Activated naive CD4-positive, alpha-beta T cell treated with Interleukin-2 at 50 U/mL for 16 hours (primary cell): Measurements from ENCODE around the gene CTTNBP2.

ENCODE experiments used
- DNase-seq: peaks from one replicate; pipeline ENCODE4 v3.0.0-alpha.2; 2020

The CTTNBP2 gene

GRCh38 chr7:117784315-117784714 lies 88.9 kb downstream of the CTTNBP2 start:
- DNase-seq = no peak

DNA sequence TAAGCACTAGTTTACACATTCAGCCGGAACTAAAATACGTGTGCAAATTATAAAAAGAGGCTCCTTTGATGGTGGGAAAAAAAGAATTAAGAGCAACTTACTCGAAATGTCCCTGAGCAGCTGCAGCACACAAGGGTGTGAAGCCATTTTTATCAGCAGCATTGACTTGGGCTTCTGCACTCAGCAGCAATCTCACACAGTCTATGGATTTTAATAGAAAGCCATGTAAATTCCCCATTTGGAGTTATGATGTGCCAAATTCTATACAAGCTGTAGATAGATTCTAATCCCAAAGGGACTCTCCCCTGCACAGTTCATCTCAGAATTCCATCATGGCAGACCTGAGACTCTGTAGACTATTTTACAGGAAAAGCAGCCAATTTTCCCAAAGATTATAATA lies 90.5 kb downstream of the CTTNBP2 start:
- no peak for DNase-seq

GRCh38 chr7:117781707-117782106 lies 91.5 kb downstream of the CTTNBP2 start:
- no peak for DNase-seq

GRCh38 chr7:117780832-117781231 lies 92.4 kb downstream of the CTTNBP2 start:
- no peak for DNase-seq

DNA sequence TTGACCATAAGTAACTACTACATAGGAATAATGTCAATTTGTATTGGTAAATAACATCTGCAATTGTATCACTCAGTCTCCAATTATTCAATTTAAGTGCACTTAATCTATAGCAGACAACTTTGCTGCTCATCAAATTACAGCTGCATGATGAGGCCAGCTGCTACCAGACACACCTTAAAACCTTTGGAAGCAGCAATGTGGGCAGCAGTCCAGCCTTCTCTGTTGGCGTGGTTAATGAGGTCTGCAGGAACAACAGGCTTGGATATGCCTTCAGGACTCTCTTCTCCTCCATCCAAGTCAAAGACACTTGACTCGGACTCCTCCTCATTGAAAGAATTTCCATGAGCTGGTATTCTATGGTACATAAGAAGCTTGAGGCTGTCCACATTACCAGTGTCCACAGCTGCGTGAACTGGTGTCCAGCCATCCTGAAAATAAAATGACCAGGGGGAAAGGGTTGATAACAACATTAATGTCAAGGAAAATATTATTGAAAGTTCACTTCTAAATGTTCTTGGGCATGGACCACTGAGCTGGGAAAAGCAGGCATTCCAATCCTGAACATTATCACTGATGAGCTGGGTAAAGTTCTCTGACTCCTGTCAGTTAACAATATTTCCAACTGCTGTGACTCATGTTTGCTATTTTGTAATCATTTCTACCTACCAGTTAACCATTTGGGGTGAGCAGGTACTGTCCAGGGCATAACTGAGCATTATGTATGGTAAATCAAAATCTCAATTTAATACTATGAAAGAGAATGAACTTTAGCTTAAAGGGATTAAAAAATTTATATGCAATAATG lies 95.7 kb downstream of the CTTNBP2 start:
- no peak for DNase-seq

DNA sequence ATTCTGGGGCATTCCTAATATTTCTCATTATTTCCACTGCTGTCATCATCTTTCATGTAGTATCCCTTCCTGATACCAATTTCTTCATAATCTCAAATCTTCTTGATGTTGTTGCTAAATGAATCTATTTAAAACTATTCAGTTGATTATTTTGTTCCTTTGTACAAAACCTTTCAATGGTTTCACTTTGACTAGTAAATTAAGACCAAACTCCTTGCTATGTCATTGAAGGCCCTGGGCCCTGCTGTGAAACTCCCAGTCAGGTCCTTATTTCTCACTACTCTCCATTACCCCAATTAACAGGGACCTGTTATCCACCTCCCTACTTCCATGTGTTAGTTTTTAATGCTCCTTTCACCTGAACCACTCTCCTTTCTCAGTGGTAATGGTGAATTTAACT lies 97.0 kb downstream of the CTTNBP2 start:
- no peak for DNase-seq

DNA sequence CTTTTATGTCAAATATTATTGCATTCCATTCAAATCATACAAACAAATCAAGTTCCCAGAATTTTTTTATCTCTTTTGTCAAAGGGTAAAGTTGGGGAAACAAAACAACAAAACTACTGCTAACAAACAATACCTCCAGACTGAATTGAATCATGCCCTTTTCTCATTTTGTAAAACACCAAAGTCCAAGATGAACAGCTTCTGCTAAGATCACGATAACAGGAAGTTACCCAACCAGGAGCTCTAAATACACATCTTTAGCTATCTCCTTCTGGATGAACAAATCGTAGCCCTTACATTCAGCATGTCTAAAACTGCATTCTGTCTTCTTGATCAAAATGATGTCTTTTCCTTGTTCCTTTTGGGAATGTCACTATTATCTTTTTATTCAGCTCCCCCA lies 97.4 kb downstream of the CTTNBP2 start:
- DNase-seq = no peak

GRCh38 chr7:117774943-117775342 lies 98.3 kb downstream of the CTTNBP2 start:
- no peak for DNase-seq

DNA sequence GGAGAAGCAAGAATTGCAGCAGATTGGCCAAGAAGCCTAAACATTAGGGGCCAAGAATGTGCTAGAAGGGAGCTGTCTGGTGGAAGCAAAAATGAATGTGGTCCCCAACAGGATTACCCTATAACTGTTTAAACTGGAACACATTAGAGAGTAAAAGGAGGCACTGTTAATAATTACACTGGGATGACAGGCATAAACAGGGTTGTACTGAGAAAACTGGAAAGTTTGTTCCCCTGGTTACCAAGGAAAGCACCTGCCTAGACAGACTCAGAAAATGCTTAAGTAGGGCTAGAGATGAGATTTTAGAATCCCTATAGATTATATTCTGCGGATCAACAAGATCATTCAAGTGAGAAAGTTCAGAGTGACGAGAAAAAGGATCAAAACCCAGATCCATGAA lies 100.8 kb downstream of the CTTNBP2 start:
- DNase-seq = no peak

DNA sequence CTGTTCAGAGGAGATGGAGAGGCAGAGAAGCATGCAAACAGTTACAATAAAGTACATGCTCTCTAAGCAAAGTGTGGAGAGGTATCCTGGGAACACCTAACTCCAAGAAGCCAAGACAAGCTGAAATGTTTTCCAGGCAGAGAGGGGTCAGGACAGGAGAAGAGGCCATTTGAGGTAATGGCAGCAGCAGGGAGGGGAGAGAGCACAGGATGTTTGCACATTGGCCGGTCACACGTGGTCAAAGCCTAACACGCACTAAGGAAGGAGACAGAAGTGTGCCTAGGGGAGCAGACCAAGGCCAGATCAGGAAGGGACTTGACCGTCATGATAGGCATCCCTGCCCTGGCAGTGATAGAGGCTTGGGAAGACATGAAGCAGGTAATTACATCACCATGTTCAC lies 101.5 kb downstream of the CTTNBP2 start:
- no peak for DNase-seq

DNA sequence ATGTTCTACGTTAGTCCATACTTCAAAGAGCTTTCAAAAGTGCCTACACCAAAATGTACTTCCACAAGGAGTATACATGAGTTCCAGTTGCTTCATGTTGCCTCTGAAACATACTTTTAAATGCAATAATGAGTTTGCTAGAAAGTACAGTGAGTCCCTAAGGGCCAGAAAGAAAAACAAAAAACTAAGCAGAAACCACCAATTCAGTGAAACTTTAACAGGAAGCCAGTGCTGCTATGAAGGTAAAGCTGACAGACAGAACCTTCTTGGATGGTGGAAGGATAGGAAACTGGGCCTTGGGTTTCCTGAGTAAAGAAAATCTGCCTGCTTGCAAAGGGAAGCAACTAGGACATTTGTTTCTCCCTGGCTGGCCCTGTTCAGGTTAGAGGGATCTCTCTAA lies 104.2 kb downstream of the CTTNBP2 start:
- DNase-seq = no peak

DNA sequence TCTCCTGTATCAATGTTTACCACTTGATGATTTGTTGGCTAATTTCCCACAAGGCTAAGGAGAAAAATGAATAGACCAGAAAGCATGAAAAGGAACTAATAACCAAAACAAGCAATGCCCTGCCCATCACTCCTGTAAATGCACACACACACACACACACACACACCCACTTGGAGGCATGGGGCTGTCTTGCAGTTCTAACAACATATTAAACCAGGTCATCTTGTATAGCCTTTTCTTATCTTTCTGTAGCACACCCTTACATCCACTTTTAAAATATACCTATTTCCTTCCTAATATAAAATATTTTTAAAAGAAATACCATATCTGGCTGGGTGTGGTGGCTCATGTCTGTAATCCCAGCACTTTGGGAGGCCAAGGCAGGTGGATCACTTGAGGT lies 105.3 kb downstream of the CTTNBP2 start:
- DNase-seq = no peak

GRCh38 chr7:117766913-117767312 lies 106.3 kb downstream of the CTTNBP2 start:
- DNase-seq = no peak

DNA sequence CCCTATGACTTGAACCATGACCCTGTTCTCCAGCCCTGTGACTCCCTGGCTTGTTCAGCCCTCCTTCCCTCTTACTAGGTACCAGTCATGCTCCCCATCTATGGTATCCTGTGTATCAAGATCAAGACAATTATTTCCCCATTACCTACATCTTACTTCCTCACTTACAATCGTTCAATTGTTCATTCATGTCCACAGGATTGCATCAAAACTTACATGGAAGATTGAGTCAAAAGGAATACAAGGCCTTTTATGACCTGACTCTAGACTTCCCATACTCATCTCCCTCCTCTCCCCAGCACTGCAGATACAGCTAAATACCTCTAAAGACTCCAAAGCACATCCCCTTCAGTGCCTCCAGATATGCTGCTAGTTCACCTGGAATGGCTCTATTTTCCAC lies 109.2 kb downstream of the CTTNBP2 start:
- no peak for DNase-seq

DNA sequence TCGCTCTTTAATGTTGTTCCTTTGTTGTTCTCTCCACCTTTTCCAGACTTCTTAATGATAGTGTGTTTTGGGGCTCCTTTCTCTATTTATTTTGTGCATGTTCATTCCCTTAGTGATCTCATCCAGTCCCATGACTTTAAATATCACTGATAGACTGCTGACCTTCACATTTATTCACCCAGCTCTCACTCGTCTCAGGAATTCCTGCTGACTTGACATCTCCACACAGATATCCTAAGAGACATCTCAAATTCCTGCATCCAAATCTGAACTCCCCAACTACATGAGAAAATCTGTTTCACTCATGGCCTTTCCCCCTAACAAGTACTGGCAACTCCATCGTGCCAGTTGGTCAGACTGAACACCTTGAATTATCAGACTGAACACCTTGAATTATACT lies 111.2 kb downstream of the CTTNBP2 start:
- DNase-seq = no peak

DNA sequence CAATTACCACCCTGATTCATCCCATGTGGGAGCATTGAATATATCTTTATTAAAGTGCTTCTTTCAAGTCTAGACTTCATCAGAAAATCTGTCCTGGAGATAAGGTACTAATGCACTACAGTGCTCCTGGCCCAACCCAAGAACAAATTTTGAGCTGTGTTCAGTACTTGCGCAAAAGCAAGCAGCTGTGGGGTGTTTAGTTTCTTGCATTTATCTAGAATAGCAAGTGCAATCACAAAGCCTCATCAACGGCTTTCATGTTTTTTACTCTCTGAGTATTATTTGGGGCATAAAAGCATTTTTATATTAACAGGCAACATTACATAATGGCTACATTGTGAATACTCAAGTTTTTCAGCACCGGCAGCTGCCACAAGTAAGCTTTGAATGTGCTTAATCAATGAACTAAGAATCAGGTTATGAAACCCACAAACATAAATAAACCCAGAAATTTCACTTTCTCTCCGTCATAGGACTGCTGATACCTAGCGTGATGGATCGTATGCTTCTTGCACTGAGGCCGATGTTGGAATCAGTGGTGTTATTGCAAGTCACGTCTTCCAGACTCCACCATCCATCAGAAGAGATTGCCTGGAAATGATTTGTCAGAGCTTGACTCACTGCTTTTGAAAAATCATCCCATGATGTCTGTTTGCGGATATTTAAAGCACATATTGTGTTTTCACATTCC lies 113.1 kb downstream of the CTTNBP2 start:
- DNase-seq = no peak

- DNase-seq = no peak
These were observed 115.8 kb downstream of the CTTNBP2 start for GRCh38 chr7:117757440-117757839.

- no peak for DNase-seq
These were observed 116.6 kb downstream of the CTTNBP2 start for GRCh38 chr7:117756586-117757085.

DNA sequence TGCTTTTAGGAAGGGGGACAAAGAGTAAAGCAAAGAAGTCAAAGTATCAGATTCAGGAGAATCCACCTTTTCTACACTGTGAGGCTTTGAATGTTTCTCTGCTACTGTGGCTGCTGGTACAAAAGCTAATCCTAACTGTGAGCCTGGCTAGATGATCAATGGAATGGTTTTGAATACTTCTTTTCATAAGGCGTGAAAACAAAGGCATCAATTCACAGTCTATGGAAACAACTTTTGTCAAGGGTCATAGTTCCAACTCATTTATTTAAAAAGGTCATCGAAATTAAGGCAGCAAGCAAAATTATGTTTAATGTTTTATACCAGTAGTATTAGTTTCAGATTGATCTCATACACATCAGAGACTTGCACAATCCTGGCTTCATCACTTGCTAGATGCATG lies 118.1 kb downstream of the CTTNBP2 start:
- no peak for DNase-seq

DNA sequence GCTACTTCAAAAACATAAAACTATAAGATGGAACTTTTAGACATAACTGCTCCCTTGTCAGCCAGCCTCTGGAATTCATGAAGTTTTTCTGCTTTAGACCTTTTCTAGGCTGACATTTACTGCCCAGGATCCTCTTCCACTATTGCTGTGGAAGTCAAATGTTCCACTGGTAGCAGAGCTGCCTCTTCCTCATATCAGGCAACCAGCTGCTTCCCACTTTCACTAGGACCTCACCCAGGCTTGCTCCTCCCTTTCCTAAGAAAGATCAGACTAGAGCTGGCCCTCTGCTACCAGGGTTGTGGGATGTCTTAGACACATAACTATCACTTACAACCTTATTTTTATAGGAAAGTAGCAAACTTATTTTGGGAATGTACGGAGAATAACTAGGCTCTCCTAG lies 121.5 kb downstream of the CTTNBP2 start:
- DNase-seq = no peak

DNA sequence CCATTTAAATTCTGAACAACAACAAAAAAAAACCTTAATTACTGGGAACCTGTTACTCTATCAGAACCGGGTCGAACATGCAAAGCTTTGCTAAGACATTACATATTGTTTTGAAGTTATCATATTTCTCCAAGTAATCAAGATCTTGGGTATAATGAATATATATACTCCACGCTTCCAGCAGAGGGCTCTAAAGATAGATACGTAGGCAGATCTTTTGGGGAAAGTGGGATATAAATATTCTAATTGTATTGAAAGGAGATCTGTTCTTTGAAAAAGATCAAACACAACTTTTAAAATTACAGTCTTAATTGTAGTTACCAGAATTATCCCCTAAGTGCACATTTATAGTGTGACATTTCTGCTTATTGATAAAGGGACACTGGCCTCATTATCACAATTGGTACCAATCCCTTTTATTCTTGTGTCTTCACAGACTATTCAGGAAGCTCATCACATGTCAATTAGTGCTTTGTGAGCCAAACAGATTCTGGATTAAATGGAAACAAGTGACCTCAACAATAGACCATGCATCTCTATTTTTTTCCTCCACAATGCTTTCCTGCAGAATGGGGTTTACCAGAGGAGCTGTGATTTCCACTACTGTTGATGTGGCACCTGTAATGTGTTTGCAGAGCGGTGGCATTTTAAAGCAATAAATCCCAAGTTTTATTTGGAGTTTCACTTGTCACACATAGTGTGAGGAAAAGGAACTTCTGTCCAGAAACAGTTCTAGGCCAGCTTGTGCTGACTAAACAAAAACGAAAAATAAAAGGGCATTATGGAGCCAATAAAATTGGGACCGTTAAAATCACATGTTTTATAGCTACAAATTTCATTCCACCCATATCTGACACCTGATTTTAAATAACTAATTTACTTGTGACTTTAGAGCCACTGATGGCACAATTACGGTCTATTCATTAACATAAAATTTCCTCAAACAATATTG lies 122.4 kb downstream of the CTTNBP2 start:
- DNase-seq = no peak

GRCh38 chr7:117741962-117742361 lies 131.3 kb downstream of the CTTNBP2 start:
- DNase-seq = no peak

GRCh38 chr7:117739085-117739484 lies 134.2 kb downstream of the CTTNBP2 start:
- no peak for DNase-seq
